ENCODE results near the gene CDC7. TPM values are rescaled to one million over a fixed set of nuclear protein-coding genes. Genes with fewer than 3 reads are reported as not detected.

The CDC7 gene
- total and polyA plus RNA-seq, 9 of the 15 experiments (the other 6 are each of a cell fraction or from before 2014, with no cell fraction given), result 22.3 to 66.8 (median 44.2) TPM

DNA sequence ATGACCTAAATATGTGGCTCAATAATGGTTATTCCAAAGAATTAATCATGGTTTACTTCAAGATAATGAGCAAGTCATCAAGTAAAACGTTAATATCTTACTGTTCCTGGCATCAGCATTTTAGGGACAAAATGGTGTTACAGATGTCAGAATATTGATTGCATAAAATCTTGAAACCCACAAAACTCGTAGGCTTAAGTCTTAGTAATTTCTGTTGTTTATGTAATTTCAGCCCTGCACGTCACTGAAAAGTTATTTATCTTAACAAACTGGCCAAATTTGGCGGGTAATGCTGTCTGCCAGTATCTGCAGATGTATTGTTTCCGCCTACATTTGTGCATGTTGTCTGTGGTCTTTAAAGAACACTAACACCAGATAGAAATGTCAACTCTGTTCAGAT lies 25.8 kb downstream of the CDC7 start:
- Histone ChIP-seq H3K4me2 (ENCODE audit: insufficient read depth, low read length) (no peak overlapping the region), H3K4me1 (replicated peaks in 1 of 2; ENCODE audit: control insufficient read depth in 2 of 2, insufficient read depth in 2 of 2, low read length in 2 of 2) (no peaks in the 10 kb centered on the region), H3K36me3 (ENCODE audit: control insufficient read depth, insufficient read depth, low read length) (peaks cover 31% of the 10 kb centered on the region; the same call in 1 of the 3 replicates), H3K79me2 (ENCODE audit: control insufficient read depth, insufficient read depth, low read length) (no peaks in the 10 kb centered on the region), H3K9me3 (replicated peaks; ENCODE audit: control insufficient read depth, insufficient read depth, low read depth, low read length) (no peaks in the 10 kb centered on the region), H2AFZ (ENCODE audit: low read depth, low read length) (no peak overlapping the region), H4K20me1 (replicated peaks; ENCODE audit: control insufficient read depth, insufficient read depth, low read length) (no peaks in the 10 kb centered on the region), H3K27ac (ENCODE audit: extremely low read depth, low read depth, low read length) (no peak overlapping the region), H3K27me3 (ENCODE audit: control insufficient read depth in 2 of 2, insufficient read depth in 2 of 2, low read length in 2 of 2) (no peaks in the 10 kb centered on the region), H3K9ac (ENCODE audit: insufficient read depth in 1 of 2, low read depth in 2 of 2, low read length in 2 of 2) (no peak overlapping the region), H3K9me1 (ENCODE audit: control insufficient read depth, insufficient read depth, low read length) (no peaks in the 10 kb centered on the region), H3K4me3 (no peak overlapping the region)
- ATAC-seq (no peak), FAIRE-seq (no peak), DNase-seq (ENCODE audit: extremely low read depth in 1 of 4, low spot score in 3 of 4) (no peak)
- BruUV-seq (replicated peaks), result no TSS peak
- ChIA-PET CTCF (ENCODE audit: low intra/inter-chr PET ratio) (no interaction called here), POLR2A (interaction anchor here (0.6 to 1.2 kb wide), 3 partner anchors 9 to 22 kb away, joined by 3 to 4 read pairs (median 3); no protein-coding TSS in a partner anchor)
- intact Hi-C loops (cut with micrococcal nuclease) (loop anchor here (10.0 kb wide), 1 partner anchor 768 kb away; the partner anchor contains the start of genes GLMN and RPAP2), in situ Hi-C loops (cut with MboI) (loop anchor here (25.0 kb wide), 1 partner anchor 1086 kb away; no protein-coding TSS in a partner anchor)
- WGBS (ENCODE audit: insufficient coverage, low coverage, missing lambda C conversion rate), result 61% methylated on average over 5 of the region's 5 CpGs
- TF ChIP-seq ZKSCAN8 (CRISPR knock-in tag; IDR thresholded peaks at IDR 0.05) (peak; percentile 62; the same call in 1 of the 2 replicates), ZNF175 (CRISPR knock-in tag; IDR thresholded peaks at IDR 0.05; ENCODE audit: low read depth) (peak; percentile 42; the same call in 1 of the 2 replicates), ZKSCAN3 (CRISPR knock-in tag; IDR thresholded peaks at IDR 0.05) (no peak), PTRF (tag; IDR thresholded peaks at IDR 0.05) (0 out of 2 replicates have a peak, but pooled peaks have one; percentile 42), NR2C1 (IDR thresholded peaks at IDR 0.05) (no peak), NR2C1 (tag; IDR thresholded peaks at IDR 0.05) (peak; percentile 28; the same call in 1 of the 2 replicates), ZNF668 (CRISPR knock-in tag; IDR thresholded peaks at IDR 0.05) (peak; percentile 74; the same call in 1 of the 2 replicates), DACH1 (IDR thresholded peaks at IDR 0.05; ENCODE audit: partially characterized antibody) (no peak), PTTG1 (tag; IDR thresholded peaks at IDR 0.05; ENCODE audit: low read depth) (peak; percentile 32; the same call in 1 of the 2 replicates), MEF2D (tag; conservative IDR thresholded peaks at IDR 0.05; ENCODE audit: low read depth) (peak; percentile 61; the same call in 1 of the 2 replicates), ILK (tag; IDR thresholded peaks at IDR 0.05; ENCODE audit: borderline replicate concordance, low read depth) (0 out of 2 replicates have a peak, but pooled peaks have one; percentile 35)
- TF ChIP-seq, protein P1, sequence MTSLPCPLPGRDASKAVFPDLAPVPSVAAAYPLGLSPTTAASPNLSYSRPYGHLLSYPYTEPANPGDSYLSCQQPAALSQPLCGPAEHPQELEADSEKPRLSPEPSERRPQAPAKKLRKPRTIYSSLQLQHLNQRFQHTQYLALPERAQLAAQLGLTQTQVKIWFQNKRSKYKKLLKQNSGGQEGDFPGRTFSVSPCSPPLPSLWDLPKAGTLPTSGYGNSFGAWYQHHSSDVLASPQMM (CRISPR knock-in tag; IDR thresholded peaks at IDR 0.05), result no peak
- TF ChIP-seq, protein P2, sequence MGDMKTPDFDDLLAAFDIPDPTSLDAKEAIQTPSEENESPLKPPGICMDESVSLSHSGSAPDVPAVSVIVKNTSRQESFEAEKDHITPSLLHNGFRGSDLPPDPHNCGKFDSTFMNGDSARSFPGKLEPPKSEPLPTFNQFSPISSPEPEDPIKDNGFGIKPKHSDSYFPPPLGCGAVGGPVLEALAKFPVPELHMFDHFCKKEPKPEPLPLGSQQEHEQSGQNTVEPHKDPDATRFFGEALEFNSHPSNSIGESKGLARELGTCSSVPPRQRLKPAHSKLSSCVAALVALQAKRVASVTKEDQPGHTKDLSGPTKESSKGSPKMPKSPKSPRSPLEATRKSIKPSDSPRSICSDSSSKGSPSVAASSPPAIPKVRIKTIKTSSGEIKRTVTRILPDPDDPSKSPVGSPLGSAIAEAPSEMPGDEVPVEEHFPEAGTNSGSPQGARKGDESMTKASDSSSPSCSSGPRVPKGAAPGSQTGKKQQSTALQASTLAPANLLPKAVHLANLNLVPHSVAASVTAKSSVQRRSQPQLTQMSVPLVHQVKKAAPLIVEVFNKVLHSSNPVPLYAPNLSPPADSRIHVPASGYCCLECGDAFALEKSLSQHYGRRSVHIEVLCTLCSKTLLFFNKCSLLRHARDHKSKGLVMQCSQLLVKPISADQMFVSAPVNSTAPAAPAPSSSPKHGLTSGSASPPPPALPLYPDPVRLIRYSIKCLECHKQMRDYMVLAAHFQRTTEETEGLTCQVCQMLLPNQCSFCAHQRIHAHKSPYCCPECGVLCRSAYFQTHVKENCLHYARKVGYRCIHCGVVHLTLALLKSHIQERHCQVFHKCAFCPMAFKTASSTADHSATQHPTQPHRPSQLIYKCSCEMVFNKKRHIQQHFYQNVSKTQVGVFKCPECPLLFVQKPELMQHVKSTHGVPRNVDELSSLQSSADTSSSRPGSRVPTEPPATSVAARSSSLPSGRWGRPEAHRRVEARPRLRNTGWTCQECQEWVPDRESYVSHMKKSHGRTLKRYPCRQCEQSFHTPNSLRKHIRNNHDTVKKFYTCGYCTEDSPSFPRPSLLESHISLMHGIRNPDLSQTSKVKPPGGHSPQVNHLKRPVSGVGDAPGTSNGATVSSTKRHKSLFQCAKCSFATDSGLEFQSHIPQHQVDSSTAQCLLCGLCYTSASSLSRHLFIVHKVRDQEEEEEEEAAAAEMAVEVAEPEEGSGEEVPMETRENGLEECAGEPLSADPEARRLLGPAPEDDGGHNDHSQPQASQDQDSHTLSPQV (IDR thresholded peaks at IDR 0.05), result peak; percentile 72
- TF ChIP-seq, protein P3, sequence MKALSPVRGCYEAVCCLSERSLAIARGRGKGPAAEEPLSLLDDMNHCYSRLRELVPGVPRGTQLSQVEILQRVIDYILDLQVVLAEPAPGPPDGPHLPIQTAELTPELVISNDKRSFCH (CRISPR knock-in tag; IDR thresholded peaks at IDR 0.05), result no peak
- TF ChIP-seq, protein P3 (tag; IDR thresholded peaks at IDR 0.05), result 0 out of 2 replicates have a peak, but pooled peaks have one; percentile 32
- TF ChIP-seq, protein P4, sequence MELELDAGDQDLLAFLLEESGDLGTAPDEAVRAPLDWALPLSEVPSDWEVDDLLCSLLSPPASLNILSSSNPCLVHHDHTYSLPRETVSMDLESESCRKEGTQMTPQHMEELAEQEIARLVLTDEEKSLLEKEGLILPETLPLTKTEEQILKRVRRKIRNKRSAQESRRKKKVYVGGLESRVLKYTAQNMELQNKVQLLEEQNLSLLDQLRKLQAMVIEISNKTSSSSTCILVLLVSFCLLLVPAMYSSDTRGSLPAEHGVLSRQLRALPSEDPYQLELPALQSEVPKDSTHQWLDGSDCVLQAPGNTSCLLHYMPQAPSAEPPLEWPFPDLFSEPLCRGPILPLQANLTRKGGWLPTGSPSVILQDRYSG (tag; conservative IDR thresholded peaks at IDR 0.05; ENCODE audit: low read depth), result peak; percentile 75; the same call in 1 of the 2 replicates
